ENCODE results near the gene GALNT9. TPM values are rescaled to one million over a fixed set of nuclear protein-coding genes. Genes with fewer than 3 reads are reported as not detected.
"Not testable (repeated sequence)": the region's sequence is repeated elsewhere in the genome, so short reads cannot be mapped to it uniquely, and the experiment has no call there.

Gene GALNT9
- total RNA-seq, 4 donors from 2014 or later = 10.9 to 52.7 (median 36.7) TPM; not detected in 1

DNA sequence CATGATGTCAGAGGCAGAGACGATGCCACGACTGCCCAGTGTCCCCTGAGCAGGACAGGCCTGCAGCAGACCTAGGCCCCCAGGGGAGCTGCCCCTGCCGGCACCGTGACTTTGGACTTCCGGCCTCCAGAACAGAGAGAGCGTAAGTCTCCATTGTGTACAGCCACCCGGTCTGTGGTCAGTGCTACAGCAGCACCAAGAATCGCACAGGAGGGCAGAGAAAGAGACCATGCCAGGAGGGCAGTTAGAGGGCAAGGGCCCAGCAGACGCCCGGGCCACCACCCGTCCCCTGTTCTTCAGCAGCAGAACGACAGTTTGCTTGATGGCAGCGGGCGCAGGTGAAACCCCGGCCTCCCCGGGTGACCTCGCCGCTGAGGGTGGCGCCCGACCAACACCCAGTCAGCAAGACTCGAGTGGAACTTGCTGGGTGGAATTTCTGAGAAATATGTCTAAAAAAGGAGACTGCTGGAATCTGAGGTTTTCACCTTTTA lies 19.7 kb downstream of the GALNT9 start:
- no peak for DNase-seq (ENCODE audit: low spot score)
- no peak for ATAC-seq (ENCODE audit: low FRiP score)
- TF ChIP-seq, protein P1, sequence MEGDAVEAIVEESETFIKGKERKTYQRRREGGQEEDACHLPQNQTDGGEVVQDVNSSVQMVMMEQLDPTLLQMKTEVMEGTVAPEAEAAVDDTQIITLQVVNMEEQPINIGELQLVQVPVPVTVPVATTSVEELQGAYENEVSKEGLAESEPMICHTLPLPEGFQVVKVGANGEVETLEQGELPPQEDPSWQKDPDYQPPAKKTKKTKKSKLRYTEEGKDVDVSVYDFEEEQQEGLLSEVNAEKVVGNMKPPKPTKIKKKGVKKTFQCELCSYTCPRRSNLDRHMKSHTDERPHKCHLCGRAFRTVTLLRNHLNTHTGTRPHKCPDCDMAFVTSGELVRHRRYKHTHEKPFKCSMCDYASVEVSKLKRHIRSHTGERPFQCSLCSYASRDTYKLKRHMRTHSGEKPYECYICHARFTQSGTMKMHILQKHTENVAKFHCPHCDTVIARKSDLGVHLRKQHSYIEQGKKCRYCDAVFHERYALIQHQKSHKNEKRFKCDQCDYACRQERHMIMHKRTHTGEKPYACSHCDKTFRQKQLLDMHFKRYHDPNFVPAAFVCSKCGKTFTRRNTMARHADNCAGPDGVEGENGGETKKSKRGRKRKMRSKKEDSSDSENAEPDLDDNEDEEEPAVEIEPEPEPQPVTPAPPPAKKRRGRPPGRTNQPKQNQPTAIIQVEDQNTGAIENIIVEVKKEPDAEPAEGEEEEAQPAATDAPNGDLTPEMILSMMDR (IDR thresholded peaks at IDR 0.05) = no peak

DNA sequence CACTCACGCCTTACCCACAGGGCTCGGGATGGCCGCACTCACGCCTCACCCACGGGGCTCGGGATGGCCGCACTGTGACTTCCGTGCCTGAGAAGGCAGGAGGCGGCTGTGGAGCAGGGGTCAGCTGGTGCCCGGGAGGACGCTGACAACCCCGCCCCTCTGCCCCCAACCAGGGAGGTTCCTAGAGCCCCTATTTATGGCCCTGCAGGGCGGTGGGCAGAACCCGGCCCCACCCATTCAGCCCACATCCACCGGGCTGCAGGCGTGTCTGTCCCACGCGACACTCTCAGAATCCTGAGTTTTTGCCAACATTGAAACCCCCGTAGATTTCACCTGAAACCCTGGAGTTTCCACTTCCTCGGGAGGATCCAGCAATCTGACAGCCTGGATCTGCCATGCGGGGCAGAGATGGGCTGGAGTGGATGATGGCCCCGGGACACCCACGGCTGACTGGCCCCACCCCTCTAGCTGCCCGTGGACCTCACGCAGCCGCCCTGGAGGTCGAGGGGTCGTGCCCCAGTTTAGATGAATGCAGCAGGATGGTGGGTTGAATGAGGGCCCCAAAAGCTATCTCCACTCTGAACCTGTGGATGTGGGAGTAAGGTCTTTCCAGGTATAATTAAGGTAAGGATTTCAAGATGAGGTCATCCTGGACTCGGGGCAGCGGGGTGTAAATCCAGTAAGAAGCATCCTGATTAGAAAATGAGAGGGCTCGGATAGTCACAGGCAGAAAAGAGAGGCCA lies 20.4 kb downstream of the GALNT9 start:
- DNase-seq (ENCODE audit: low spot score) (no peak), ATAC-seq (ENCODE audit: low FRiP score) (no peak)
- TF ChIP-seq, protein P1 (IDR thresholded peaks at IDR 0.05) = no peak

DNA sequence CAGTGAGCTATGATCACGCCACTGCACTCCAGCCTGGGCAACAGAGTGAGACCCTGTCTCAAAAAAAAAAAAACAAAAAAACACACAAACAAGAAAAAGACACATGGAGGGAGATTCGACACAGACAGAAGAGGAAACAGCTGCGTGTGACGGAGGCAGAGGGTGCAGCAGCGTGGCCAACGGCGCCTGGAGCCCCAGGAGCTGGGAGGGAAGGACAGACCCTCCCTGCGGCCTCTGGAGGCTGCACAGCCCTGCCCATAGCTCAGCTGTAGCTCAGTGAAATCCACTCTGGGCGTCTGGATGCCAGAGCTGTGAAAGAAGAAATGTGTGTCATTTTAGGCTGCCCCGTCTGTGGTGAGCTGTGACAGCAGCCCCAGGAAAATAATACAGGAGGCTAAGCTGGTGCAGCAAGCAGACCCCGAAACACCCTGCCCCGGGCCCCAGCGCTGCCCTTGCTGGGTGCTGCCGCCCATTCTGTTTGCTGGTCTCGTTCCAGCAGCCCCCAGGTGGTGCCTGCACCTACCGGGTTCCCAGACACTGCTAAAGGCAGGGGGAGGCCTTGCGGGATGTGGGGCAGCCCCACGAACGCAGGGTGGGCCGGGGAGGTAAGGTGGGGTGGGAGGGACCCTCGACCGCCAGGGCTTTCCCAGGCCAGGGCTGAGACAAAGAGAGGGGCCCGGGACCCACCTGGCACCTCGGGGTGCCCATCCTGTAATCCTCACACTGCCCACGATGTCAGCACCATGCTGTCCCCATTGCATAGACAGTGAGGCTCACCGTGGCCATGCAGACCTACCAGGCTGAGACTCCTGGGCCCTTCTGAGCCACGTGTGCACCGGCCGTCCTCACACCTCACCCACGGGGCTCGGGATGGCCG lies 21.2 kb downstream of the GALNT9 start:
- ATAC-seq (ENCODE audit: low FRiP score) (no peak), DNase-seq (ENCODE audit: low spot score) (no peak)
- TF ChIP-seq, protein P1 (IDR thresholded peaks at IDR 0.05) = no peak

DNA sequence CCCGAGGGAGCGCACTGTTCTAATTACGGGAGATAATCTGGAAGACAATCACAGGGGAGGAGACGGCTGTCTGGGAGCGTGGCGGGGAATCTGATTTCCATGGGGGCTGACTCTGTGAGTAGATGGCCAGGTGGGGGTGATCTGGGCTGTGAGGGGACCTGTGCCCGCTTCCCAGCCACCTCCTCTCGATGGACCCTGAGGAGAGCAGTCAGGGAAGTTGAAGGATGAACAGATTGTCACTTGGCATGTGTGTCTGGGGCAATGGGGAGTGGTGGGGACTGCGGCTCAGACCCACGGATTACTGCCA lies 22.6 kb downstream of the GALNT9 start:
- TF ChIP-seq, protein P1 (IDR thresholded peaks at IDR 0.05) = no peak
- ATAC-seq (ENCODE audit: low FRiP score) (no peak), DNase-seq (ENCODE audit: low spot score) (no peak)

DNA sequence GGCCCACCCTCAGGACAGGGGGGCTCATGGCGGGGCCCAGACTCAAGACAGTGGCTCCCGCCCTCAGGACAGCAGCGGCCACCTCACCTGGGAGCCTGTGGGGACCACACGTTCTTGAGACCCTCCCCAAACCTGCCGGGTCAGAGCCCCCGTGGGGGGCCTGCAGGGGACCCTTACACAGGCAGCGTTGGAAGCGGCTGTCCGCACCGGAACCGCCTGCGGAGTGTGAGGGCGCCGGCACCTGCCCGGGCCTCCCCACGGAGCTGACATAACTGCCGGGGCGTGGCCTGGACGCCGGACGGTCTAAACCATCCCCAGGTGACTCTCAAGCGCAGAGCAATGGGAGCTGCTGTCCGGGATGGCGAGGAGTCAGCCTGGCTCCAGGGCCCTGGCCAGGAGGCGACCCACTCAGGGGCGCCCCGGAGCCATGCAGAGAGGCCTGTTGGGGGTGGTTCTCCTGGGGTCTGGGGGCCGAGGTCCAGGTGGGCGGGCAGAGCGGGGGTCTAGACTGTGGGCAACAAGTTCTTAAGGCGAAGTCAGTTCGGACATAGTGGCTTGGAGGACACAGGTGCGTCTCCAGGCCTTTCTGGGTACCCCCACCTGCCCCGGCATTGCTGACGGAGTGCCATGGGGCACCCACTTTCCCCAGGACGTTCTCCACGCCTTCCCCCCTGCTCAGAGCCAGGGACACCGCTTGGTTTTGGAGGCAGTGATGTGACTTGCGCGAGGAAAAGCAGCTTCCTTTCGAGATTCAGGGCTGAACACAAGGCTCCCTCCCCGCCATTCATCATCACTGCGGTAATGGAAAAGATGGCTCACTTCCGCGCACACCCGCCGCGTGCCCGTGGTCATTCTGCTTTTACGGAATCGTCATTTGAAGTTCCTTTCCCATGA lies 23.2 kb downstream of the GALNT9 start:
- TF ChIP-seq, protein P1 (IDR thresholded peaks at IDR 0.05) = no peak
- no peak for DNase-seq (ENCODE audit: low spot score)
- no peak for ATAC-seq (ENCODE audit: low FRiP score)

DNA sequence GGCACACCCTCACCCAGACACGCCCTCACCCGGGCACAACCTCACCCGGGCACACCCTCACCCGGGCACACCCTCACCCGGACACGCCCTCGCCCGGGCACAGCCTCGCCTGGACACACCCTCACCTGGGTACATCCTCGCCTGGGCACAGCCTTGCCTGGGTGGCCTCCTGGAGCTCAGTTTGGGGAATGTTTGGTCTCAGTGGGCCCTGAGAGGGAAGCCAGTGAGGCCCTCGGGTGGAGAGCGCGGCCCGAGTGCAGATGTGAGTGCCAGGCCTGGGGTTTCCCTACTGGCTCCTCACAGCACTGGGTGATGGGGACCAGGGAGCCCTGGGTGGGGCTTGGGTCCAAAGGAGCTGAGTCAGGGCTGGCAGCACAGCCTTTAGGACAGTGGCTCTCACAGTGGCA lies 23.8 kb downstream of the GALNT9 start:
- TF ChIP-seq, protein P1 (IDR thresholded peaks at IDR 0.05) = no peak
- DNase-seq (ENCODE audit: low spot score) (no peak), ATAC-seq (ENCODE audit: low FRiP score) (no peak)

DNA sequence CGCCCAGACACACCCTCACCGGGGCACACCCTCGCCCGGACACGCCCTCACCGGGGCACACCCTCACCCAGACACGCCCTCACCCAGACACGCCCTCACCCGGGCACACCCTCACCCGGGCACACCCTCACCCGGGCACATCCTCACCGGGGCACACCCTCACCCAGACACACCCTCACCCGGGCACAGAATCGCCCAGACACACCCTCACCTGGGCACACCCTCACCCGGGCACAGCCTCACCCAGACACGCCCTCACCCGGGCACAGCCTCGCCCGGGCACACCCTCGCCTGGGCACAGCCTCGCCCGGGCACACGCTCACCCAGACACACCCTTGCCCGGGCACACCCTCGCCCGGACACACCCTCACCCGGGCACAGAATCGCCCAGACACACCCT lies 24.5 kb downstream of the GALNT9 start:
- DNase-seq (ENCODE audit: low spot score); ATAC-seq (ENCODE audit: low FRiP score): not testable (repeated sequence)

DNA sequence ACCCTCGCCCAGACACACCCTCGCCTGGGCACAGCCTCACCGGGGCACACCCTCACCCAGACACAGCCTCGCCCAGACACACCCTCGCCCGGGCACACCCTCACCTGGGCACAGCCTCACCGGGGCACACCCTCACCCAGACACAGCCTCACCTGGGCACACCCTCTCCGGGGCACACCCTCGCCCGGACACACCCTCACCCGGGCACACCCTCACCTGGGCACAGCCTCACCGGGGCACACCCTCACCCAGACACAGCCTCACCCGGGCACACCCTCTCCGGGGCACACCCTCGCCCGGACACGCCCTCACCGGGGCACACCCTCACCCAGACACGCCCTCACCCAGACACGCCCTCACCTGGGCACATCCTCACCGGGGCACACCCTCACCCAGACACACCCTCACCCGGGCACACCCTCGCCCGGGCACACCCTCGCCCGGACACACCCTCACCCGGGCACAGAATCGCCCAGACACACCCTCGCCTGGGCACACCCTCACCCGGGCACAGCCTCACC lies 25.5 kb downstream of the GALNT9 start:
- not testable (repeated sequence) for DNase-seq (ENCODE audit: low spot score); ATAC-seq (ENCODE audit: low FRiP score)

Measured in omental fat pad (tissue), 4 donors.